ENCODE measurements around the gene CFAP53.

The CFAP53 gene

GRCh38 chr18:50281972-50282520, 15.8 kb upstream of the CFAP53 start:
- H3K27me3 ChIP-seq (ENCODE audit: control insufficient read depth in 1 of 2, insufficient read depth in 2 of 2, low read length in 2 of 2) = no peaks in the 10 kb centered on the region
- H3K9me3 ChIP-seq (ENCODE audit: control insufficient read depth in 1 of 2, low read length in 2 of 2) = no peaks in the 10 kb centered on the region
- H3K9ac ChIP-seq (ENCODE audit: low read depth in 1 of 2, low read length in 2 of 2) = peak overlapping the region; percentile 86 to 99
- H3K4me3 ChIP-seq (ENCODE audit: low read depth in 1 of 2, low read length in 2 of 2) = peak overlapping the region; percentile 99 to 100
- peaks cover 13 to 54% of the 10 kb centered on the region in 2 donors for H3K36me3 ChIP-seq (ENCODE audit: control insufficient read depth in 1 of 2, insufficient read depth in 2 of 2, low read length in 2 of 2)
- peaks cover 29 to 36% of the 10 kb centered on the region in 2 donors for H3K4me1 ChIP-seq (ENCODE audit: control insufficient read depth in 1 of 2, insufficient read depth in 2 of 2, low read length in 2 of 2)
- H3K27ac ChIP-seq (ENCODE audit: low read depth, low read length) = peak overlapping the region; percentile 86

- Histone ChIP-seq H3K27me3 (ENCODE audit: control insufficient read depth in 1 of 2, insufficient read depth in 2 of 2, low read length in 2 of 2) (no peaks in the 10 kb centered on the region), H3K4me3 (ENCODE audit: low read depth in 1 of 2, low read length in 2 of 2) (peak within 1 kb of the TSS; percentile 99 to 100), H3K9me3 (ENCODE audit: control insufficient read depth in 1 of 2, low read length in 2 of 2) (no peaks in the 10 kb centered on the region), H3K27ac (ENCODE audit: low read depth, low read length) (peak within 1 kb of the TSS; percentile 86), H3K36me3 (ENCODE audit: control insufficient read depth in 1 of 2, insufficient read depth in 2 of 2, low read length in 2 of 2) (peaks cover 19 to 60% of the 10 kb centered on the region in 2 donors), H3K4me1 (ENCODE audit: control insufficient read depth in 1 of 2, insufficient read depth in 2 of 2, low read length in 2 of 2) (peaks cover 23 to 30% of the 10 kb centered on the region in 2 donors), H3K9ac (ENCODE audit: low read depth in 1 of 2, low read length in 2 of 2) (peak within 1 kb of the TSS; percentile 99)
Observed at GRCh38 chr18:50281295-50281971, 15.1 kb upstream of the CFAP53 start, which contains the start of gene MBD1. Gene MBD1, minus strand, starts transcription at chr18:50281523. Its CDS starts 1,531 bp downstream, at chr18:50279992.

GRCh38 chr18:50280707-50281294, 14.5 kb upstream of the CFAP53 start:
- peak overlapping the region; percentile 99 for H3K9ac ChIP-seq (ENCODE audit: low read depth in 1 of 2, low read length in 2 of 2)
- peak overlapping the region; percentile 99 to 100 for H3K4me3 ChIP-seq (ENCODE audit: low read depth in 1 of 2, low read length in 2 of 2)
- peak overlapping the region; percentile 86 for H3K27ac ChIP-seq (ENCODE audit: low read depth, low read length)
- H3K36me3 ChIP-seq (ENCODE audit: control insufficient read depth in 1 of 2, insufficient read depth in 2 of 2, low read length in 2 of 2) = peaks cover 26 to 65% of the 10 kb centered on the region in 2 donors
- H3K27me3 ChIP-seq (ENCODE audit: control insufficient read depth in 1 of 2, insufficient read depth in 2 of 2, low read length in 2 of 2) = no peaks in the 10 kb centered on the region
- no peaks in the 10 kb centered on the region for H3K9me3 ChIP-seq (ENCODE audit: control insufficient read depth in 1 of 2, low read length in 2 of 2)
- peaks cover 19 to 26% of the 10 kb centered on the region in 2 donors for H3K4me1 ChIP-seq (ENCODE audit: control insufficient read depth in 1 of 2, insufficient read depth in 2 of 2, low read length in 2 of 2)

- peak overlapping the region; percentile 99 to 100 for H3K4me3 ChIP-seq (ENCODE audit: low read depth in 1 of 2, low read length in 2 of 2)
- peaks cover 19 to 26% of the 10 kb centered on the region in 2 donors for H3K4me1 ChIP-seq (ENCODE audit: control insufficient read depth in 1 of 2, insufficient read depth in 2 of 2, low read length in 2 of 2)
- H3K9ac ChIP-seq (ENCODE audit: low read depth in 1 of 2, low read length in 2 of 2) = peak overlapping the region; percentile 99
- no peaks in the 10 kb centered on the region for H3K9me3 ChIP-seq (ENCODE audit: control insufficient read depth in 1 of 2, low read length in 2 of 2)
- H3K27me3 ChIP-seq (ENCODE audit: control insufficient read depth in 1 of 2, insufficient read depth in 2 of 2, low read length in 2 of 2) = no peaks in the 10 kb centered on the region
- H3K27ac ChIP-seq (ENCODE audit: low read depth, low read length) = no peak overlapping the region
- H3K36me3 ChIP-seq (ENCODE audit: control insufficient read depth in 1 of 2, insufficient read depth in 2 of 2, low read length in 2 of 2) = peaks cover 36 to 65% of the 10 kb centered on the region in 2 donors
Observed at GRCh38 chr18:50279752-50280151, 13.5 kb upstream of the CFAP53 start.

GRCh38 chr18:50277942-50278341, 11.6 kb upstream of the CFAP53 start:
- no peak overlapping the region for H3K27ac ChIP-seq (ENCODE audit: low read depth, low read length)
- H3K4me1 ChIP-seq (ENCODE audit: control insufficient read depth in 1 of 2, insufficient read depth in 2 of 2, low read length in 2 of 2) = peaks cover 19 to 26% of the 10 kb centered on the region in 2 donors
- H3K4me3 ChIP-seq (ENCODE audit: low read depth in 1 of 2, low read length in 2 of 2) = no peak overlapping the region
- H3K9me3 ChIP-seq (ENCODE audit: control insufficient read depth in 1 of 2, low read length in 2 of 2) = no peaks in the 10 kb centered on the region
- no peaks in the 10 kb centered on the region for H3K27me3 ChIP-seq (ENCODE audit: control insufficient read depth in 1 of 2, insufficient read depth in 2 of 2, low read length in 2 of 2)
- H3K9ac ChIP-seq (ENCODE audit: low read depth in 1 of 2, low read length in 2 of 2) = no peak overlapping the region
- H3K36me3 ChIP-seq (ENCODE audit: control insufficient read depth in 1 of 2, insufficient read depth in 2 of 2, low read length in 2 of 2) = peaks cover 38 to 65% of the 10 kb centered on the region in 2 donors

GRCh38 chr18:50276452-50276851, 10.2 kb upstream of the CFAP53 start:
- Histone ChIP-seq H3K4me3 (ENCODE audit: low read depth in 1 of 2, low read length in 2 of 2) (no peak overlapping the region), H3K9me3 (ENCODE audit: control insufficient read depth in 1 of 2, low read length in 2 of 2) (no peaks in the 10 kb centered on the region), H3K36me3 (ENCODE audit: control insufficient read depth in 1 of 2, insufficient read depth in 2 of 2, low read length in 2 of 2) (peaks cover 48 to 73% of the 10 kb centered on the region in 2 donors), H3K9ac (ENCODE audit: low read depth in 1 of 2, low read length in 2 of 2) (no peak overlapping the region), H3K4me1 (ENCODE audit: control insufficient read depth in 1 of 2, insufficient read depth in 2 of 2, low read length in 2 of 2) (peaks cover 13 to 19% of the 10 kb centered on the region in 2 donors), H3K27me3 (ENCODE audit: control insufficient read depth in 1 of 2, insufficient read depth in 2 of 2, low read length in 2 of 2) (no peaks in the 10 kb centered on the region), H3K27ac (ENCODE audit: low read depth, low read length) (no peak overlapping the region)

DNA sequence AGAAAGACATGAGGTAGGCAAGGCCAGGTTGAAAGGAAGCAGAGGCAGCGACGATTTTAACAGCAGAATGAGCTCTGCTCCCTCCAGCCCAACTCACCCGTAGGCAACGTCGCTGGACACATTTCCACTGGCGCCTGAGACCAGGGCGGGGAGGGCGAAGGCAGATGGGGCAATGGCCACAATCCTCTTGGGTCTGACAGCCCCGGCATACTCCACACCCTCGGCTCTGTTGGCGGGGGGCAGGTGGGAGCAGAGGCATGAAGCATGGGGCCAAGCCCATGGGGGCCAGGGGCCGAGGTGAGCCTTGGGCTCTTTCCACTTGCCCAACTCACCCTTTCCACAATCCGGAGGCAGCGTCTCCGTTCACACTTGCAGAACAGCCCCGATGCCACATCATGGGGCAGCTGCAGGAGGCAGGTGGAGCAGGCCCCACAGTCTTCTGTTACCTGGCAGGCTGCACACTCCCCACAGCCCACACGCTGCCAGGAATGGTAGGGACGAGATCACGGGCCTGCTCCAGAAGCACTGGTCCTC, 9.3 kb upstream of the CFAP53 start:
- H3K36me3 ChIP-seq (ENCODE audit: control insufficient read depth in 1 of 2, insufficient read depth in 2 of 2, low read length in 2 of 2) = peaks cover 51 to 81% of the 10 kb centered on the region in 2 donors
- H3K27me3 ChIP-seq (ENCODE audit: control insufficient read depth in 1 of 2, insufficient read depth in 2 of 2, low read length in 2 of 2) = no peaks in the 10 kb centered on the region
- no peak overlapping the region for H3K4me3 ChIP-seq (ENCODE audit: low read depth in 1 of 2, low read length in 2 of 2)
- no peaks in the 10 kb centered on the region for H3K9me3 ChIP-seq (ENCODE audit: control insufficient read depth in 1 of 2, low read length in 2 of 2)
- no peak overlapping the region for H3K27ac ChIP-seq (ENCODE audit: low read depth, low read length)
- no peak overlapping the region for H3K9ac ChIP-seq (ENCODE audit: low read depth in 1 of 2, low read length in 2 of 2)
- H3K4me1 ChIP-seq (ENCODE audit: control insufficient read depth in 1 of 2, insufficient read depth in 2 of 2, low read length in 2 of 2) = peaks cover 9 to 18% of the 10 kb centered on the region in 2 donors

GRCh38 chr18:50274941-50275340, 8.6 kb upstream of the CFAP53 start:
- no peak overlapping the region for H3K9ac ChIP-seq (ENCODE audit: low read depth in 1 of 2, low read length in 2 of 2)
- H3K36me3 ChIP-seq (ENCODE audit: control insufficient read depth in 1 of 2, insufficient read depth in 2 of 2, low read length in 2 of 2) = peaks cover 51 to 87% of the 10 kb centered on the region in 2 donors
- H3K9me3 ChIP-seq (ENCODE audit: control insufficient read depth in 1 of 2, low read length in 2 of 2) = no peaks in the 10 kb centered on the region
- no peak overlapping the region for H3K27ac ChIP-seq (ENCODE audit: low read depth, low read length)
- peaks cover 3 to 11% of the 10 kb centered on the region in 2 donors for H3K4me1 ChIP-seq (ENCODE audit: control insufficient read depth in 1 of 2, insufficient read depth in 2 of 2, low read length in 2 of 2)
- no peaks in the 10 kb centered on the region for H3K27me3 ChIP-seq (ENCODE audit: control insufficient read depth in 1 of 2, insufficient read depth in 2 of 2, low read length in 2 of 2)
- H3K4me3 ChIP-seq (ENCODE audit: low read depth in 1 of 2, low read length in 2 of 2) = no peak overlapping the region

- Histone ChIP-seq H3K27me3 (ENCODE audit: control insufficient read depth in 1 of 2, insufficient read depth in 2 of 2, low read length in 2 of 2) (no peaks in the 10 kb centered on the region), H3K9ac (ENCODE audit: low read depth in 1 of 2, low read length in 2 of 2) (no peak overlapping the region), H3K27ac (ENCODE audit: low read depth, low read length) (no peak overlapping the region), H3K9me3 (ENCODE audit: control insufficient read depth in 1 of 2, low read length in 2 of 2) (no peaks in the 10 kb centered on the region), H3K36me3 (ENCODE audit: control insufficient read depth in 1 of 2, insufficient read depth in 2 of 2, low read length in 2 of 2) (peaks cover 55 to 88% of the 10 kb centered on the region in 2 donors), H3K4me3 (ENCODE audit: low read depth in 1 of 2, low read length in 2 of 2) (no peak overlapping the region), H3K4me1 (ENCODE audit: control insufficient read depth in 1 of 2, insufficient read depth in 2 of 2, low read length in 2 of 2) (peaks cover 0 to 2% of the 10 kb centered on the region in 2 donors)
Observed at GRCh38 chr18:50274044-50274442, 7.7 kb upstream of the CFAP53 start.

All from duodenal mucosa (tissue), 2 donors.